Neural cell (in vitro differentiated cells): ENCODE measurements around the gene GNAI2. TPM values are rescaled to one million over a fixed set of nuclear protein-coding genes. Genes with fewer than 3 reads are reported as not detected.

Source experiments
- H2AFZ ChIP-seq: fragments of 200-600, 300-800 bp; sonication (generic), shearing (Covaris generic); 2 replicates; pipeline ENCODE4 v1.6.0; 2014; ENCODE audit warnings: low read depth, mild to moderate bottlenecking, antibody characterized with exemption, low read length, moderate library complexity
- H3F3A ChIP-seq: fragments of 200-600 bp; shearing (Covaris generic); 2 replicates; pipeline ENCODE4 v1.6.1; 2016; ENCODE audit warnings: mild to moderate bottlenecking, moderate library complexity, mixed read lengths, antibody characterized with exemption, low read length; ENCODE audit not compliant: insufficient read depth, poor library complexity, severe bottlenecking
- H3K27ac ChIP-seq: fragments of 200-600, 300-800 bp; sonication (generic), shearing (Covaris generic); 2 replicates; pipeline ENCODE4 v1.5.1; 2014; ENCODE audit warnings: mild to moderate bottlenecking, low read length, moderate library complexity
- H3K27me3 ChIP-seq: fragments of 300-800, 200-600 bp; sonication (generic), shearing (Covaris generic); 2 replicates; pipeline ENCODE4 v1.6.0; 2014; ENCODE audit warnings: mild to moderate bottlenecking, low read depth, low read length, moderate library complexity; ENCODE audit not compliant: insufficient read depth
- H3K36me3 ChIP-seq: fragments of 300-800, 200-600 bp; sonication (generic), shearing (Covaris generic); 2 replicates; pipeline ENCODE4 v1.5.1; 2014; ENCODE audit warnings: mild to moderate bottlenecking, antibody characterized with exemption, low read length, moderate library complexity; ENCODE audit not compliant: insufficient read depth
- H3K4me2 ChIP-seq: fragments of 300-800, 200-600 bp; sonication (generic), shearing (Covaris generic); 2 replicates; pipeline ENCODE4 v1.6.0; 2014; ENCODE audit warnings: mild to moderate bottlenecking, low read length
- H3K4me3 ChIP-seq: fragments of 300-800, 200-600 bp; sonication (generic), shearing (Covaris generic); 2 replicates; pipeline ENCODE4 v1.5.1; 2014; ENCODE audit warnings: mild to moderate bottlenecking, low read length, moderate library complexity
- H3K79me2 ChIP-seq: fragments of 200-600 bp; shearing (Covaris generic); replicated peaks from 2 replicates; pipeline ENCODE4 v1.6.0; 2014; ENCODE audit warnings: mild to moderate bottlenecking, low read length, moderate library complexity; ENCODE audit not compliant: insufficient read depth
- H3K9ac ChIP-seq: fragments of 300-800, 200-600 bp; sonication (generic), shearing (Covaris generic); 2 replicates; pipeline ENCODE4 v1.6.1; 2016; ENCODE audit warnings: mild to moderate bottlenecking, low read length, mixed read lengths
- H3K9me2 ChIP-seq: fragments of 200-600 bp; shearing (Covaris generic); 2 replicates; pipeline ENCODE4 v1.6.1; 2016; ENCODE audit warnings: mild to moderate bottlenecking, low read length, mixed read lengths; ENCODE audit not compliant: insufficient read depth
- H3K9me3 ChIP-seq: fragments of 200-600, 300-800 bp; sonication (generic), shearing (Covaris generic); 2 replicates; pipeline ENCODE4 v1.6.1; 2016; ENCODE audit warnings: mild to moderate bottlenecking, mixed run types, low read length, moderate library complexity, mixed read lengths
- H4K20me1 ChIP-seq: fragments of 200-600 bp; shearing (Covaris generic); 2 replicates; pipeline ENCODE4 v1.6.1; 2016; ENCODE audit warnings: mild to moderate bottlenecking, mixed run types; ENCODE audit not compliant: insufficient read depth
- EP300 ChIP-seq: fragments of 450-650 bp; conservative IDR thresholded peaks from 2 replicates; pipeline ENCODE4 v1.6.1; 2014; ENCODE audit warnings: antibody characterized with exemption, mild to moderate bottlenecking, moderate library complexity; ENCODE audit not compliant: poor library complexity, severe bottlenecking
- EZH2 ChIP-seq: fragments of 200-600, 300-800 bp; shearing (Covaris generic), sonication (generic); IDR thresholded peaks from 2 replicates; pipeline ENCODE4 v1.6.1; 2014; ENCODE audit warnings: antibody characterized with exemption, low read length, borderline replicate concordance, mild to moderate bottlenecking; ENCODE audit not compliant: insufficient read depth, poor library complexity, severe bottlenecking
- MXI1 ChIP-seq: fragments of 450-650 bp; conservative IDR thresholded peaks from 2 replicates; pipeline ENCODE4 v1.6.1; 2014; ENCODE audit warnings: antibody characterized with exemption, mild to moderate bottlenecking; ENCODE audit not compliant: poor library complexity, severe bottlenecking
- POLR2AphosphoS5 ChIP-seq: IDR thresholded peaks from 2 replicates; pipeline ENCODE4 v1.6.1; 2012
- RAD21 ChIP-seq: fragments of 450-650 bp; conservative IDR thresholded peaks from 2 replicates; pipeline ENCODE4 v1.6.1; 2014; ENCODE audit warnings: antibody characterized with exemption, mild to moderate bottlenecking, moderate library complexity
- SMC3 ChIP-seq: fragments of 450-650 bp; conservative IDR thresholded peaks from 2 replicates; pipeline ENCODE4 v1.6.1; 2014; ENCODE audit warnings: antibody characterized with exemption, mild to moderate bottlenecking, moderate library complexity; ENCODE audit not compliant: poor library complexity
- TAF1 ChIP-seq: IDR thresholded peaks from 2 replicates; pipeline ENCODE4 v1.6.1; 2012; ENCODE audit warnings: low read depth
- polyA plus RNA-seq: library from polyadenylated mRNA; depleted of rRNA; stranded (reverse); fragments of >200 nt; gene quantifications from 2 replicates; pipeline ENCODE4 v1.2.3, GENCODE V29; 2014
- TF ChIP-seq, protein P1 (sequence below): fragments of 450-650 bp; IDR thresholded peaks from 2 replicates; pipeline ENCODE4 v1.5.1; 2014; ENCODE audit warnings: antibody characterized with exemption, mild to moderate bottlenecking, moderate library complexity; ENCODE audit not compliant: poor library complexity, severe bottlenecking
- TF ChIP-seq, protein P2 (sequence below): IDR thresholded peaks from 2 replicates; pipeline ENCODE4 v1.6.1; 2012; ENCODE audit warnings: borderline replicate concordance

Gene GNAI2
- polyA plus RNA-seq, 1 donor from 2014 or later, result 101 TPM

DNA sequence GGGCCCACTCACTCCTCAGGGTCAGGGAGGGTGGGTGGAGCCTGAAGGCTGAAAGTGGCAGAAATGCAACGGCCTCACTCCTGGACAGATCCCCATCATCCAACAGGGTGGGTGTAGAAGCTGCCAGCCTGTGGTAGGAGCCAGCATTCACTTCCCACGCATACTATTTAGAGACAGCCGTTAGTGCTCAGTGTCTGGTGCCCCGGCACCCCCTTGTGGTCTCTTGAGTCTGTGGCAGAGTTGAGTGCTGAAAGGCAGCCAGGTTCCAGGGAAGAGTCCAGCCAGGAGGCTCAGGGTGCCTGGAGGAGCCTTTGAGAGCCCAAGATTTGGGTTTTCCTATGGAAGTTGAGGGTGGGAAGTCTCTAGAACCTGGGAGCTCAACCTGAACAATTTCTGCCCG is 46.7 kb upstream of the GNAI2 start:
- Histone ChIP-seq H3K9ac (no peak overlapping the region), H4K20me1 (no peaks in the 10 kb centered on the region), H3K4me2 (no peak overlapping the region), H3K79me2 (no peaks in the 10 kb centered on the region), H3K27ac (no peak overlapping the region), H3K9me3 (no peaks in the 10 kb centered on the region), H2AFZ (no peak overlapping the region), H3K27me3 (no peaks in the 10 kb centered on the region), H3K36me3 (peaks cover 6% of the 10 kb centered on the region), H3F3A (no peaks in the 10 kb centered on the region), H3K4me3 (no peak overlapping the region), H3K9me2 (no peaks in the 10 kb centered on the region)
- TF ChIP-seq, protein P1, sequence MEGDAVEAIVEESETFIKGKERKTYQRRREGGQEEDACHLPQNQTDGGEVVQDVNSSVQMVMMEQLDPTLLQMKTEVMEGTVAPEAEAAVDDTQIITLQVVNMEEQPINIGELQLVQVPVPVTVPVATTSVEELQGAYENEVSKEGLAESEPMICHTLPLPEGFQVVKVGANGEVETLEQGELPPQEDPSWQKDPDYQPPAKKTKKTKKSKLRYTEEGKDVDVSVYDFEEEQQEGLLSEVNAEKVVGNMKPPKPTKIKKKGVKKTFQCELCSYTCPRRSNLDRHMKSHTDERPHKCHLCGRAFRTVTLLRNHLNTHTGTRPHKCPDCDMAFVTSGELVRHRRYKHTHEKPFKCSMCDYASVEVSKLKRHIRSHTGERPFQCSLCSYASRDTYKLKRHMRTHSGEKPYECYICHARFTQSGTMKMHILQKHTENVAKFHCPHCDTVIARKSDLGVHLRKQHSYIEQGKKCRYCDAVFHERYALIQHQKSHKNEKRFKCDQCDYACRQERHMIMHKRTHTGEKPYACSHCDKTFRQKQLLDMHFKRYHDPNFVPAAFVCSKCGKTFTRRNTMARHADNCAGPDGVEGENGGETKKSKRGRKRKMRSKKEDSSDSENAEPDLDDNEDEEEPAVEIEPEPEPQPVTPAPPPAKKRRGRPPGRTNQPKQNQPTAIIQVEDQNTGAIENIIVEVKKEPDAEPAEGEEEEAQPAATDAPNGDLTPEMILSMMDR, result peak; percentile 87
- TF ChIP-seq POLR2AphosphoS5 (no peak), RAD21 (peak; percentile 90), EP300 (no peak), TAF1 (no peak), SMC3 (peak; percentile 94), EZH2 (no peak), MXI1 (no peak)
- TF ChIP-seq, protein P2, sequence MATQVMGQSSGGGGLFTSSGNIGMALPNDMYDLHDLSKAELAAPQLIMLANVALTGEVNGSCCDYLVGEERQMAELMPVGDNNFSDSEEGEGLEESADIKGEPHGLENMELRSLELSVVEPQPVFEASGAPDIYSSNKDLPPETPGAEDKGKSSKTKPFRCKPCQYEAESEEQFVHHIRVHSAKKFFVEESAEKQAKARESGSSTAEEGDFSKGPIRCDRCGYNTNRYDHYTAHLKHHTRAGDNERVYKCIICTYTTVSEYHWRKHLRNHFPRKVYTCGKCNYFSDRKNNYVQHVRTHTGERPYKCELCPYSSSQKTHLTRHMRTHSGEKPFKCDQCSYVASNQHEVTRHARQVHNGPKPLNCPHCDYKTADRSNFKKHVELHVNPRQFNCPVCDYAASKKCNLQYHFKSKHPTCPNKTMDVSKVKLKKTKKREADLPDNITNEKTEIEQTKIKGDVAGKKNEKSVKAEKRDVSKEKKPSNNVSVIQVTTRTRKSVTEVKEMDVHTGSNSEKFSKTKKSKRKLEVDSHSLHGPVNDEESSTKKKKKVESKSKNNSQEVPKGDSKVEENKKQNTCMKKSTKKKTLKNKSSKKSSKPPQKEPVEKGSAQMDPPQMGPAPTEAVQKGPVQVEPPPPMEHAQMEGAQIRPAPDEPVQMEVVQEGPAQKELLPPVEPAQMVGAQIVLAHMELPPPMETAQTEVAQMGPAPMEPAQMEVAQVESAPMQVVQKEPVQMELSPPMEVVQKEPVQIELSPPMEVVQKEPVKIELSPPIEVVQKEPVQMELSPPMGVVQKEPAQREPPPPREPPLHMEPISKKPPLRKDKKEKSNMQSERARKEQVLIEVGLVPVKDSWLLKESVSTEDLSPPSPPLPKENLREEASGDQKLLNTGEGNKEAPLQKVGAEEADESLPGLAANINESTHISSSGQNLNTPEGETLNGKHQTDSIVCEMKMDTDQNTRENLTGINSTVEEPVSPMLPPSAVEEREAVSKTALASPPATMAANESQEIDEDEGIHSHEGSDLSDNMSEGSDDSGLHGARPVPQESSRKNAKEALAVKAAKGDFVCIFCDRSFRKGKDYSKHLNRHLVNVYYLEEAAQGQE, result no peak

DNA sequence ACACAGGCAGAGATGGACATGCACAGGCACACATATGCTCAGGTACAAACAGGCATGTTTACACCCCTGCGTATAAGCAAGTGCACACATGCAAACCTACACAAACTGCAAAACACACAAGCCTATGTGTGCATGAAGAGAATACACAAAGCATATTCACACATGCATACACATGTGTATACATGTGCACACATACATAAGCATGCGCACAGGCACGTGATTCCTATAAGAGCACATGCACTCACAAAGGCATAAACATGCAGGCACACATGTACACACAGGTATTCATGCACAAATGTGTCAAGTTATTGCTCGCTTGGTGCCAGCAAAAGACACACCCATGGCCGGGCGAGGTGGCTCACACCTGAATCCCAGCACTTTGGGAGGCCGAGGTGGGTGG is 46.0 kb upstream of the GNAI2 start:
- Histone ChIP-seq H4K20me1 (no peaks in the 10 kb centered on the region), H3F3A (no peaks in the 10 kb centered on the region), H3K4me3 (no peak overlapping the region), H3K9me3 (no peaks in the 10 kb centered on the region), H2AFZ (no peak overlapping the region), H3K27me3 (no peaks in the 10 kb centered on the region), H3K4me2 (no peak overlapping the region), H3K9ac (no peak overlapping the region), H3K27ac (no peak overlapping the region), H3K79me2 (no peaks in the 10 kb centered on the region), H3K9me2 (no peaks in the 10 kb centered on the region), H3K36me3 (peaks cover 6% of the 10 kb centered on the region)
- TF ChIP-seq TAF1 (no peak), RAD21 (no peak), SMC3 (no peak), EP300 (no peak), MXI1 (no peak)
- TF ChIP-seq, protein P2, result no peak
